Amniotic epithelial cell (primary cell): ENCODE data around the gene GLYATL1.

Experiments used
- DNase-seq: peaks from one replicate; pipeline ENCODE4 v3.0.0-alpha.2; 2010; ENCODE audit warnings: low read depth

GLYATL1 gene

DNA sequence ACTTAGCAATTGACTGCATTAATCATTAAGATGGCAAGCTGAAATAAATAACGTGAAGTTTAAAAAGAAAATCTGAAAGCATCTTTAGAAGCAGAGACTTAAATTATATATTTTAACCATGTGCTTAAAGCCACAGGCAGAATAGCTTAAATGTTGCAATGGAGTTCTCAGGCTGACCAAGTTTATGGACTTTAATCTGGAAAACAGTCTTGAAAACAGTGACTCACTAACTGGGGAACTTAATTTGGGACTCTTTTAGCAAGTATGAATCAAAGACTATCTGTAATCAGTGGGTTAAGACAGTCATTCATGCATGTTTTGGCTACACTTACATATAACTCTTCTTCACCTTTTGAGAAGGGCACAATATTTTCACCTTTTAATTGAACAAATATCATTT lies 12.6 kb upstream of the GLYATL1 start:
- peak; percentile 86 for DNase-seq

DNA sequence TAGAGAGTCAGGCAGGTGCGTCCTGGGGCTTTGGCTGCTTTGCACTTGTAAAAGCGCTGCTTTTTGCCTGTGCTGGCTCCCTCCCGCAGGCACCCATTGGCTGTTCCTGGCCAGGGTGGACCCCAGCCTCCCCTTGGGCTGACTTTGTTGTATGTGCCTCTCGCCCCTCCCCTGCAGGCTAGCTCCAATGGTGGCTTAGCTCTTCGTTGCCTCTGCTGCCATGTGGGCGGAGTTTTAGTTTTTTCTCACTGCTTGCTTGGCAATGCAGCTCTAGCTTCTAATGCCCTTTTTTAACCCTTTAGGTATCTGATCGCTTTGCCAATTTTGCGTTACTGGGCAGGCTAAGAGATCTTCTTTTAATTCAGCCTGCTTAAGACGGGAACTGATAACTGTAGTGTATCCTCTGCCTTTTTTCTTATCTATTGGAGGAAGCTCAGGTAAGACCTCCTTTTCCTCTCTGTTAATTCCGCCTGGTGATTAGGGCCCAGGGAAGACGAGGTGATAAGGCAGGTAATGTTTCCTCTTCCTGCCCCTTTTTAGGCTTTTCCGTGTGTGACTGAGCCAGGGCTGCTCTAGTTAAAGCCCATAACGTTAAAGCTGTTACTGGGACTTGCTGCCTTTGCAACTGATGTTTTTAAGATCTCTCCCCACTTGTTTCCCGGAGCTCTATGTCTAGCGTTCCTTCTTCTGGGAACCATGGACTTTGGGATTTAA lies 11.7 kb upstream of the GLYATL1 start:
- peak; percentile 70 for DNase-seq

DNA sequence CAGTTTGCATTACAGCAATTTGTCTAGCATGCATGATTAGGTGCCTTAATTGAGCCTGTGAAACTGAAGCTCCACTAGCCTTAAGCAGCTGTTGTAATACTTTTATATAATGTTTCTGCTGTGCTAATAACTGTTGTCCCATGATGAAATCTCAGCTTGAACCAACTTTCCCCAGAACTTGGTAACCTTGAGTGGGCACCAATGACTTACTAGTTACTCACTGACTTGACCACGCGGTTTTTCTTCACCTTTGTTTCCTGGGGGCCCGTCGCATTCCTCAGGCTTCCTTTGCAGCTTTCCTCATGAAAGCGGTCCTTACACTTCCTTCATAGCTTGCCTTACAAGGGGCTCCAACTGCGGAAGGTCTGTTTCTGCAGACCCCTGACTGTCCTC lies 11.2 kb upstream of the GLYATL1 start:
- peak; percentile 48 for DNase-seq

DNA sequence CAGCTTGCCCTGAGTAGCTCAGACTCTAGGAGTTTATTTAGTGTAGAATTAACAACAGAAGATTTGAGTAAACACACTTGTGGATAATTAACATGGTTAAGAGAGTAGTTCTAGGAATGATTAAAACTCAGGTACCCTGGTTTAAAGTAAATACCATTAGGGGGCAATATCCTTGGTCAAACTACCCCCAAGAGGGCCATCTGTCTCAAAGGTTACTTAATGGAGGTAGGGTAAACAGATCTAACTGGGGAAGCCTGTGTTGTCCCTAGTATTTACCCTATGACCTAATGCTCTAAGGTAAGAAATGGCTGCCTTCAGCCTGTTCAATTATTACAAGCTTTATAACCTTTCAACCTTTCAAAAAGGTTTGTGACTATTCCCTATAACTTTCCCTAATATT lies 10.6 kb upstream of the GLYATL1 start:
- no peak for DNase-seq

DNA sequence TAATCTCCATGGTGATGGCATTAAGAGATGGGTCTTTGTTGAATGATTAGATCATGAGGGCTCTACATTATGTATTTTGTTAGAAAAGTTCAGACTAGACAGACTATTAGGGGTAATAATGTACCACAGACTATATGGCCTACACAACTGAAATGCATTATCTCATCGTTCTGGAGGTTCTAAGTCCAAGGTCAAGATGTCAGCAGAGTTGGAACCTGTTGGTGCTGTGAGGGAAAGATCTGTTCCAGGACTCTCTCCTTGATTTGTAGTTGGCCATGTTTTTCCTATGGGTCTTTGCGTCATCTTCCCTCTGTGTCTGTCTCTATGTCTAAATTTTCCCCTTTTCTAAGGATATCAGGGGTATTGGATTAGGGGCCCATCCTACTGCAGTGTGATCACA lies 8.4 kb upstream of the GLYATL1 start:
- no peak for DNase-seq

DNA sequence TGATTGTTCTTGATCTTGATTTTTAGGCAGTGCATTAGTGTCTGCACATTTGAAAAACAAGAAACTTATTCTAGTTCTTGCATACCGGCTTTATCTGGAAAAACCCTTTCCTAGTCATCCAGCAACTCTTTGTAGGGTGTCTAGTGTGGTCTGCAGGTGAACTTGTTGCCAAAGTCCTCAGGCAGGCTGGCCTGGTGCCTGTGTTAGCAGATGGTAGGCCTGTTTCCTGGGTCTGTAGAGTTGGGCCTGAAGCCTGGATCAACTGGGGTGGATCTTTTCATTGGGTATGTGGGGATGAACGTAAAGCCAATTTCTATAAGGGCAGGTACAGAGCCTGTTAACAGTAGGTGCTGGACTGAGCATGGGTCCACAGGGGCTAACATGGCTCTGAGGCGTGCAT lies 5.6 kb upstream of the GLYATL1 start:
- no peak for DNase-seq

DNA sequence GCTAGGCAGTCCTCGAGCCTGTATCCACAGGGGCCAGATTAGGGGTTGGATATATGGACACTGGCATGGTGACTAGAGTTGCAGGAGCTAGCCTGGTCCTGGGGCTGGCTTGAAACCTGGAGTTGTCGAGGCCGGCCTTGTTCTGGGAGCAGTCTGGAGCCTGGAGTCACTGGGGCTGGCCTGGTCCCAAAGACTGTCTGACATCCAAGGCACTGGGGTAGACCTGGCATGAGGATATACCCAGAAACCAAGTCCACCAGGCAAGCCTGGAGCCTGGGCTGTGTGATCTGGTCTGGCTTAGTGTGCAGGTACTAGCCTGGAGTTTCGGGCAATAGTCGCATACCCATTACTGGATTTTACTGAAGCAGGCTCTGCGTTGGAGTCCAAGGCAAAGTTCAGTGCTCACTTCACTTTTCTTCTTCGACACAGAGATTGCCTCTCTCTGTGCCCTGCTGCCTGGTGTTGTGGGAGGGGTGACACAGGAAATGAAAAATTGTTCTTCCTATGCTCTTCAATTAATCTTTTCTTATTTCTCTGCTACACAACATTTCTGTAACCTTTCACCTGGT lies 4.3 kb upstream of the GLYATL1 start:
- DNase-seq, result no peak

DNA sequence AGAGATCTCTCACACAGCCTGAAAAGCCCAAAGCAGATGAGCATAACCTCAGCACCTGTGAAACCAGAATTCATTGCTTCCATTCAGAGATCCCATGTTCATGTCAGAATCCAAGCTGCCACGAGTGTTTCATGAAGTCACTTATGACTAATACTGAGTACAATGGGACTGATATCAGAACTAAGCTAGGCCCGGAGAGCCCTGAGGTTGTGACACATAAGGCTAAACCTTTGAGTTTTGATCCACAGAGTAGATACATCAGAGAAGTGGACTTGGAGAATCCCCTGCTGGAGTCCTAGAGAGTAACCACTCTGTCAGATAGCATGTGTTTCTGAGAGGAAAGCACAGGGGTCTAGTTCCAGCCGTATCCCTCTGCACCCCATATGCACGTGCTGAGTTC lies 890 bp upstream of the GLYATL1 start:
- no peak for DNase-seq

DNA sequence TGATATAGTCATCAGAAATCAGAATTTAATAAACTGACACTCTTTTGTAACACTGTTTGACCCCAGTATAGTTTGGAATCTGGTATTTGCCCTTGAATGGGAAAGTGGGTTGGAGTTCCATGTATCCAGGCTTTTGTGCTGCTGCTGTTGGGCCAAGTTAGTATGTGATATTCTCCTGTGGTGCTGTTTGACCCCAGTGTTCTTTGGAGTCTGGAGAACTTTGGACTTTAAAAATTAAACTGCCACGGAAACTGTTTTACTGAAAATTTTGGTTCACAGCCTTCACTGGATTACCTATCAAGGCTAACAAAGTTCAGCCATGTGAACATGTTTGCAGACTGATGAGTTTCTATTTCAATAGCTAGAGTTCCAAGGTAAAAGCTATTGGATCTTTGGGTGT lies 740 bp downstream of the GLYATL1 start:
- DNase-seq, result no peak

DNA sequence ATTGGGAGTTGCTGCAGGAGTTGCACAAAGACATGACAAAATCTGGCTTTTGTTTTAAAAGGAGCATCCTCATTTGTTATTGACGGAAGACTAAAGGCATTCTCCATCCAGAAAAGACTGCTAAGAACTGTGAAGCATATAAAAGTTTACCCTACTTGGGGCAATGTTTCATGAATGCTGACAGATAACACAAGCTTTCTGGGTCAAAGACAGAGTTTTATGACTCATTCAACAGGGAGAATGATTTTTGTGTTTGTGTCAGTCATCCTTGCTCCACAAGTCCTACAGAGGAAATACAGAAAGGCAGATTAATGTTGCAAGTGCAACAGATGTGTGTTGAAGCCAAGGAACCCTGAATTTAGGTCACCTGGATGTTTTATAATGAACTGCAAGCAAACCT lies 2.5 kb downstream of the GLYATL1 start:
- peak; percentile 17 for DNase-seq

DNA sequence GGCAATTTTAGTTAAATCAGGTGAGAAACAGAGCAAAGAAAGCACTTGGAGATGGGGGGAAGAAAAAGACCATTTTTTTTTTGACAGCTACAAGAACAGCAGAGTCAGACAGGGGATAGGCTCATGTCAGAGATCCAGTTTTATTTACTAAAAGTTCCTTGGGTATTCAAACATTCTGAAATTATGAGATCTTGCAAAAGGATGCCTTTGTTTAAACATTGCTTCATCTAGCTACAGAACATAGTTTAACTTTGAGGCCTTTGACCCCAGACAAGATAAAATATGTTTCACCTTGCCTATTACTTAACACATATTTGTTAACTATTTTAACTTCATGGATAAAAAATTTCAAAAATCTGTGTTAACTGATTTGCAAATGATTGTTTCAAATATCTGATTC lies 6.4 kb downstream of the GLYATL1 start:
- no peak for DNase-seq

DNA sequence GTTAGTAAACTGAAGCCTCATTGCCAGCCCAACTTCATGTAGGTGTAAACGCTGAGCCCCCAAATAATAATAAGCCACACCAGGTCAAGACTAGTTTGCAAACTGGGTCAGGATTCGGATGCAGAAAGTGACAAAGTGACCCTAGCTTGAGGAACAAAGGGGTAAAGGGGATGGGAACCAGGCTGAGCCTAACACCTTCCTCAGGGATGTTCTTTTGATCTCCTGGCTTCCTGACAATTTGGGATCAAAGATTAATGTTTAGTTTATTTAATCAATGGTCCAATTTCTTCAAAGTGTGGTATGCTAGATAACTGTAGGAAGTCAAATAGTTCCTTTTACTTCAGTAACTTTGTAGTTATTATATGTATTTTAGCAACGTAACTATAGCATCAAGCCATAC lies 9.9 kb downstream of the GLYATL1 start:
- no peak for DNase-seq

DNA sequence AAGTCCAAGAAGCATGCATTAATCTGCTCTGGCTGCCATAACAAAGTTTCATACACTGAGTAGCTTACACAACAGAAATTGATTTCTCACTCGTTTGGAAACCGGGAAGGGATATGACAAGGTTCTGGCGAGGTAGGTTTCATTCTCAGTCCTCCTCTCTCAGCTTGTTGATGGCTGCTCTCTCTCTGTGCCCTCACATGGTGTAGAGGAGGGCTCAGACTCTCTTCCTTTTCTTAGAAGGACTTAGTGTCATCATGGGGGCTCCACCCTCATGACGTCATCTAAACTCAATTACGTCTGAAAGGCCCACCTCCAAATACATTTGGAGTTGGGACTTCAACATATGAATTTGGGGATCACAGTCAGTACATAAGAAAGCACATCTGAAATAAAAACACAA lies 18.6 kb downstream of the GLYATL1 start:
- no peak for DNase-seq

DNA sequence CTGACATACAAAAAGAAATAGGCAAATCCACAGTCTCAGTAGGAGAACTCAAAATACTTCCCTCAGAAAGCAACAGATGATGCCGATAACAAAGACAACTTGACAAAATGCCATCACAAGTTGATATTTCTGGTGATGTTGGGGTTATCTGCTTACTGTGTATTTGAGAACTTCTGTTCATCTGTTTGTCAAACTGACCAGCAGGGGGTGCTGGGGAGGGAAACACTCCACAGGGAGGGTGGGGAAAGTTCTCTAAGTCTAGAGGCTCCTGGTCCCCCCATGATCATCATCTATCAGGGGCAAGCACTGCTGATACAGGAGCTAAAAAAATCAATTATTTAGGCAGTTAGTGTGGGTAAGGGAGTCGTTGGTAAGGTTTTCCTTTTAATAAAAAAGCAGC lies 19.2 kb downstream of the GLYATL1 start:
- no peak for DNase-seq

DNA sequence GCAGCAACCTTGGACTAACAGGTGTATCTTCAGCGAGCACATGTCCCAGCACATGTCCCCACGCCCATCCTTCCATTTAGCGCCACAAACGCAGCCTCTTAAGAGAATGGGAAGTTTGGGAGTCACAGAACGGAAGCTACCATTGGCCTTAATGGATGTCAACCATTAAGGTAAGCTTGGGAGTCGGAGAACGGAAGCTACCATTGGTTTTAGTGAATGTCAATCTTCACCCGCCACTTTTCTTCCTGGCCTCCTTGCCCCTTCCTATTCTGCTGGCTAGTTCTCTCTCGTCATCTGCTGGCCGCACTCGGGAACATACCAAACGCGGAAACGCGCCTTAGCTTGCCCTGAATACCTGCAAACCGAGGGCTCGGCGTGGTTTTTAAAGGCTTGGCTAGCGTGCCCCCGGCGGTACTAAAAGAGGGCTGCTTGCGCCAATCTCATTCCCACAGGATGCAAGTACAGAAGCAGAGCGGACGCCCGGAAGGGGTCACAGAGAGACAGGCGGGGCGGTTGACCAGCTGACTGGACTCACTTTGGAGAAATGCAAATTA lies 24.3 kb downstream of the GLYATL1 start:
- DNase-seq, result peak; percentile 91

DNA sequence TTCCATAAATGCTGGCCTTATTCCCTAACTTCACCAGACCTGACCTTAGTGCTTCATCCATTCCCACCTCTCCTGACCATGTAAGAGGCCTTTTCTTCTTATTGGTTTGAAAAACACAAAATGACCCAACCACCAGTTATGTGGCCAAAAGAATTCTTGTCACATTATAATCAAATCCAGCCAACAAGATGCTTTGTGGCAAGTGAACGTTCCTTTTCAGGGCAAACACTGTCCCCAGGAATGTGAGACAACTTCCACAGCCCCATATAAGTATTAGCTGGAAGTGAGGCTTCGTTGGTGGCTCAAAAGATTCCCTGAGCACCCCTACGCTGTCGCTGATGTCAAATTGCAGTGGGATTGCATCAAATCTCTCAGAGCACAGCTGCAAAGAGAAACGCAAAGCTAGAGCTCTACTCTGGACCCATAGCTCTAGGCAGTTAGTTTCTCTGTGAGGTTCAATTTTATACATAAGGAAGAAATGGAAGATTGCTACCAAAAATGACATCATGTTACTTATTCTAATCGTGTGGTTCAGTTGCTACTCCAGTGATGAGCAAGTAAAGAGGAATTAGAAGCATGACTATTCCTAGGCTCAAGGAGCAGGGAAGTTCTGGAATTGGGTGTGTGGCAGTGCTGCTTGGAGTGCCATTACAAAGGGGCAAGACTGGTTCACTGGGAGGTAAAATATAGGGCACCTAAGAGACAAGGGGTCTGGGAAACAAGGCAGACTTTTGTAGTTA lies 26.1 kb downstream of the GLYATL1 start:
- no peak for DNase-seq

DNA sequence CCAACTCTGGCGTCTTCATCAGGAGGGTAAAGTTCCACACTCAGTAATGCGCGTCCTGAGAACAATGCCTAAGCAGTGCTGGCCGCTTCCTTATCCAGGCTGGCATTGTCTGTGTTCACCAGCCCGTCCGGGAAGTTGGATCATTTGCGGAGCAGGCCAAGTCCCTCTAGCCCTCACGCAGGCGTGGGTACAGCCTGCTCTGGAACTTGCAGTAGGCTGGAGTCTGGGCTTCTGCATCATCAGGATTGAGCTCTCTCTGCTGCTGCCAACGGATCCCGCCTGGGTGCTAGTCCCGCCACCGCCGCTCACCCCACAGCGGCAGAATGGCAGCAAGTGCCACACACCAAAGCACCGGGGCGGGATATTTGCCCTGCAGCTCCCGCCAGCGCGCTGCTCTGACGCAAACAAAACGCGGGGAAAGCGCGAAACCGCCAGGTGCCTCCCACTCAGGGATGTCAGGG lies 29.0 kb downstream of the GLYATL1 start:
- no peak for DNase-seq

DNA sequence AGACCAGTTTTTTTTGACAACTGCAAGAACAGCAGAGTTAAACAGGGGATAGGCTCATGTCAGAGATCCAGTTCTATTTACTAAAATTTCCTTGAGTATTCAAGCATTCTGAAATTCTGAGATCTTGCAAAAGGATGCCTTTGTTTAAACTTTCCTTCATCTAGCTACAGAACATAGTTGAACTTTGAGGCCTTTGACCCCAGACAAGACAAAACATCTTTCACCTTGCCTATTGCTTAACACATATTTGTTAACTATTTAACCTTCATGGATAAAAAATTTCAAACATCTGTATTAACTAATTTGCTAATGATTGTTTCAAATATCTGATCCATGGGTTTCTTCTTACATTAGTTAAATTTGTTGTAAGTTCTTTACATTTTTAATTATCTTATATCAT lies 38.2 kb downstream of the GLYATL1 start:
- DNase-seq, result no peak

DNA sequence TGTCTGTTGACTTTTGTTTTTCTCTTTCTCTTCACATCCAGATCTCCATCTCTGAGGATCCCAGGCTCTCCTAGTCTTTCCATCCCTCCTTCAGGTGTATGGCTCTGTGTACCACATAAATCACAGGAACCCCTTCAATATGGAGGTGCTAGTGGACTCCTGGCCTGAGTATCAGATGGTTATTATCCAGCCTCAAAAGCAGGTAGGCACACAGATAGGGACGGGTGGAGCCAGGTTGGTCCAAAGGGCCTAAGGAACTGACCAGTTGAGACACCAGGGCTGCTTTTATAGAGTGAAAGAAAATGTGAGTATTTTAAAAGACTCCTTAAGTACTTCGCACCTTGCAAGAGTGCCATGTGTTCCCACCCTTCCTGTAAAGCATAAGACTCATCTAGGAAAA lies 39.9 kb downstream of the GLYATL1 start:
- no peak for DNase-seq

DNA sequence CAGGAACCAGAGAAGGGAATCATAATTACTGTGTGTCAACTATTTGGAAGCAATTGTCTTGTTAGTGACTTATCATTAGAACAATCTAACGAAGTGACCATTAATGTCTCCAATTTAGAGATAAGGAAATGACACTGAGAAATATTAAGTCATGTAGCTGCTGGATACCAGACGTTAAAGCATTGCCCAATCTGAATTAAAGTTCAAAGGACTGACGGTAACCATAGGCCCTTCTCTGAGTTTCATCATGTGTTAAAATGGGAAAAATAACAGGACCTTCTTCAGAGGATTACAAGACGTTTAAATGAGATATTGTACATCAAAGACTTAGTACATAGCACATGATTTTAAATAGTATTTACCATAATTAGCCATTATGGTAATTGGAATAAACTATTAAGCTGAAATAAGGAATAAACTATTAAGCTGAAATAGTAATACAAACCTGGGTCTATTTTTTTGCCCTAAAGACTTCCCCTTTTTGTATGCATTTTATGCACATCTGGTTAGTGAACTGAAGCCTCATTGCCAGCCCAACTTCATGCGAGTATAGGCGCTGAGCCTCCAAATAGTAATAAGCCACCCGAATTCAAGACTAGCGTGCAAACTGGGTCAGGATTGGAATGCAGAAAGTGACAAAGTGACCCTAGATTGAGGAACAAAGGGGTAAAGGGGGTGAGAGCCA lies 41.0 kb downstream of the GLYATL1 start:
- no peak for DNase-seq

DNA sequence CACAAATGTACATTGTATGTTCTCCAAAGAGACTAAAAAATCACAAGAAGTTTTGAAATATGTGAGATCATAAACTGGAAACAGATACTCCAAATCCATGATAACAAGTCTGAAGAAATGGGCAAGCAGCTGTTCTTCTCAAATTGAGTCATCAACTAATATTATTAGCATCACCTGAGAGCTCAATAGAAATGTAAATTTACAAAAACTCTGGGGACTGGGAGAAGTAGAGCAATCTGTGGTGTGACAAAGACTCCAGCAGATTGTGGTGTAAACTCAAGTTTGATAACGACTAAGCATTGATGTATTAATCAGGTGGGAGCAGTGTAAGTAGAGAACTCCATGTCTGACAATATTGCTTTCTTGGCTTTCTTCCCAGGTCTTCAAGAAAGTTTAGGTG lies 53.2 kb downstream of the GLYATL1 start:
- no peak for DNase-seq

DNA sequence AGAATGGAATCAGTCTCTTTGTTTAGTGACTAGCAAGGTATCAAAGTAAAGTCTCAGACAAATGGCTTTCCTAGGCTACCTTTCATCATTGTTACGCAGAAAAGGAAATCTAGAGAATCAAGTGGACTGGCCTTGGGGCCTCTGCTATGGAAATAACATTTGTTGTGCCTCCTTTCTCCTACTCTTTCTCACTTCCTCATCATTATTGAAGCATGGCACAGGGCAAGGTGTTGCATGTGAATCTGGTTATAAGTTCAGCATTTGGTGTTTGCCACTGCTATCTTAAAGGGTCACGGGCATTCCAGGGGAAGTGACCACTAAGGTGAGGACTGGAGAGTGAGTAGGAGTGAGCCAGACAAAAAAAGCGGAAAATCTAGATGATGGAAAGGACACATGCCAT lies 54.9 kb downstream of the GLYATL1 start:
- DNase-seq, result no peak
